C4-2B (cell line): ENCODE measurements around the gene PIAS2.

ENCODE experiments used
- H3K27ac ChIP-seq: fragments of 450-650 bp; 2 replicates; pipeline ENCODE4 v1.5.1; 2017
- ZFX ChIP-seq: fragments of 450-650 bp; IDR thresholded peaks from 2 replicates; pipeline ENCODE4 v1.6.1; 2017
- TF ChIP-seq, protein P1 (sequence below): fragments of 450-650 bp; conservative IDR thresholded peaks from 2 replicates; pipeline ENCODE4 v1.5.1; 2017; ENCODE audit warnings: mild to moderate bottlenecking

Gene PIAS2

DNA sequence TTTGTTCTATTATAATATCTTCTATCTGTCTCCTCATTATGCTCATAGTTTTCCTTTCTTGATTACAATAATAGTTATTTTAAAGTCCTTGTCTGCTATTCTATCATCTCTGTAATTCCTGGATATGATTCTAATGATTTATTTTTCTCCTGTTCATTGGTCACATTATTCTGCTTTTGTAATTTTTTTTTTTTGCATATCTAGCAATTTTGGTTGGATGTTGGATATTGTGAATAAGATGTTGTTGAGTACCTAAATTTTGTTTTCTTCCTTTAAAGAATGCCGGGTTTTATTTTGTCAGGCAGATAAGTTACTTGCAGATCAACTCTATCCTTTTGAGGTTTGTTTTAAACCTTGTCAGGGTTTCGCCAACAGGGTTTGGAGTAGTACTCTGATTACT, 25.3 kb upstream of the PIAS2 start:
- no peak overlapping the region for H3K27ac ChIP-seq
- TF ChIP-seq ZFX, result no peak
- TF ChIP-seq, protein P1, sequence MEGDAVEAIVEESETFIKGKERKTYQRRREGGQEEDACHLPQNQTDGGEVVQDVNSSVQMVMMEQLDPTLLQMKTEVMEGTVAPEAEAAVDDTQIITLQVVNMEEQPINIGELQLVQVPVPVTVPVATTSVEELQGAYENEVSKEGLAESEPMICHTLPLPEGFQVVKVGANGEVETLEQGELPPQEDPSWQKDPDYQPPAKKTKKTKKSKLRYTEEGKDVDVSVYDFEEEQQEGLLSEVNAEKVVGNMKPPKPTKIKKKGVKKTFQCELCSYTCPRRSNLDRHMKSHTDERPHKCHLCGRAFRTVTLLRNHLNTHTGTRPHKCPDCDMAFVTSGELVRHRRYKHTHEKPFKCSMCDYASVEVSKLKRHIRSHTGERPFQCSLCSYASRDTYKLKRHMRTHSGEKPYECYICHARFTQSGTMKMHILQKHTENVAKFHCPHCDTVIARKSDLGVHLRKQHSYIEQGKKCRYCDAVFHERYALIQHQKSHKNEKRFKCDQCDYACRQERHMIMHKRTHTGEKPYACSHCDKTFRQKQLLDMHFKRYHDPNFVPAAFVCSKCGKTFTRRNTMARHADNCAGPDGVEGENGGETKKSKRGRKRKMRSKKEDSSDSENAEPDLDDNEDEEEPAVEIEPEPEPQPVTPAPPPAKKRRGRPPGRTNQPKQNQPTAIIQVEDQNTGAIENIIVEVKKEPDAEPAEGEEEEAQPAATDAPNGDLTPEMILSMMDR, result no peak

DNA sequence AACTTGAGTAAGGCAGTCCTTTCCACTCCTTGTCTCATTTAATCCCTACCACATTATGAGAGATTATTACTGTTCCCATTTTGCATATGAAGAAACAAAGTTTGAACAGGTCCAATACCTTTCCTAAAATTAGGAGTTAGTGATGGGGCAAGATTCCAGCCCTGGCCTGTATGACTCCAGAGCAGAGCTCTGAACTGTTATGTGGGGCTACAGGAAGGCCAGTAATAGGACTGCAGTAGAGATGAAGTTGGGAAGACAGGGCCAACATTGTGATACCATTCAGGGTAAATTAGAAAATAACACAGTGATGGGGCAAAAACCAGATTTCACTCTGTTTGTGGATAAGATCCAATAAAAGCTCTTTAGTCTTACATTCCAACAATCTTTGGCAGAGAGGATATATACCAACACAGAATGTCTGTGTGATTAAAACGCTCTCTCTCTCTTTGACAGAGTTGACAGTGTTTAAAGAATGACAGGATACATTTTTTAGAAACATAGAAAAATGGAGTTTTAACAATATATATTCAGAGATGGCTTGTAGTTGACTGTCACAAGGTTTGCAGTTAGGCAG, 22.8 kb upstream of the PIAS2 start:
- TF ChIP-seq, protein P1, result no peak
- TF ChIP-seq ZFX, result no peak

DNA sequence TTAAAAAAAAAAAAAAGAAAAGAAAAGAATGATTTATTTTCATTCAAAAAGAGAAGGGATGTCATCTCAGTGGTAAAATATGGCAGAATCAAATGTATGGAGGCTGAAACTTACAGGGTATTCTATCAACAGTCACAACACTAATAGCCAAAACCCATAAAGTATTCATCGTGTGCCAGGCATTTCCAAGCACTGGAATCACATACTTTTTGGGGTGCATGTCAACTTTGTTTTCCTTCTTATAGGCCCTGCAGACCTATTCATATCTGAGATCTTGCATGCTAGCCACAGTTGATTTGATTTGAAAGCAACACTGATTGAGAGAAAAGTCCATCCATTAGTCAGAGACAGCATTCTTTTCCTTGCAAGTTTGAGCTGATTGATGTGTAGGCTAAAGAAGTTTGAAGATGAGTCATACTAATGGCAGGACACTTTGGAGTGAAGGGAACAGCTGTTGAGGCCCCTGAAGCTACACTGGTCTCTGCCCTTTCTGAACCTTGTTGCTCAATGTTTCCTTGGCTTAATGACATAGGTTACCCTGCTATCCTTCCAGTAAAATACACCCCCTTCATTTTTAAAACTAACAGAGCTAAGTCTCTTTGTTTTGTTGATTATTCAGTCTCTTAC, 22.1 kb upstream of the PIAS2 start:
- TF ChIP-seq, protein P1, result no peak
- no peak for TF ChIP-seq ZFX

More for the DNA sequence above, 22.8 kb upstream of the PIAS2 start:
- H3K27ac ChIP-seq, result no peak overlapping the region

DNA sequence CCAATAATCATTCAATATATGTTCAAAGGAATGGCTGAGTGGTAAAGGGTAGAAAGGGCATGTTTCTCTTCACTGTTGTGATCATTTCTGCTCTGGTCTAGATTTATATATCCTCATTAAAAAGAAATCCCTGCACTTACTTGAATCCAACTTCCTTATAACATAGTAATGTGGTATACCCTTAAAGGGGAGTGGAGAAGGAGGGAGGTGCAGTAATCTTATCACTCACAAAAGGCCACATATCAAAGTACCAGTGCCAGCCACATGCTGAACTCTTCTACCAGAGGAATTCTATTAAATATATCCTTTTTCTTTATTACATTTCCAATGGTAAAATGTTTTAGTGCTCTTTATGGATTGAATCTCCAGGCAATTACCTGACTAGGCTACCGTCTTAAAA, 3.3 kb upstream of the PIAS2 start:
- H3K27ac ChIP-seq, result no peak overlapping the region
- no peak for TF ChIP-seq ZFX
- TF ChIP-seq, protein P1, result no peak

More for the DNA sequence above, 22.1 kb upstream of the PIAS2 start:
- no peak overlapping the region for H3K27ac ChIP-seq

DNA sequence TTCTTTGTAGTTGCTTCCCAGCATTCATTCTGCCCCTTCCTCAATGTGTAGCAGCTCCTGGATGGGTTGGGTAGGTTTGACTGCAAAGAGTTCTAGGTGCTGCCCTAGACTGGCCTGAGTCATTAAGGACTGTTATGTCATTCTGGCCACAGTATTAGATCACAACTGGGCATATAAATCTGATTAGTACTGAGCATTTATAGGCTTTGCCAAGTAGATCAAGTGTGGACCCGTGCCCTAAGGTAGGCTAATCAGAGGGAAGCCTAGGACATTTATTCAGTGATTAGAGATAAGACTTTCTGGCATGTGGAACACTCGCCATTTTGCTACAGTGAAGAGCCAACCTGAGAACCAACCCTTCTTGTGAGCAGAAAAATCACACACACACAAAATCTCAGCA, 2.8 kb upstream of the PIAS2 start:
- TF ChIP-seq ZFX, result no peak
- TF ChIP-seq, protein P1, result no peak
- H3K27ac ChIP-seq, result no peak overlapping the region

DNA sequence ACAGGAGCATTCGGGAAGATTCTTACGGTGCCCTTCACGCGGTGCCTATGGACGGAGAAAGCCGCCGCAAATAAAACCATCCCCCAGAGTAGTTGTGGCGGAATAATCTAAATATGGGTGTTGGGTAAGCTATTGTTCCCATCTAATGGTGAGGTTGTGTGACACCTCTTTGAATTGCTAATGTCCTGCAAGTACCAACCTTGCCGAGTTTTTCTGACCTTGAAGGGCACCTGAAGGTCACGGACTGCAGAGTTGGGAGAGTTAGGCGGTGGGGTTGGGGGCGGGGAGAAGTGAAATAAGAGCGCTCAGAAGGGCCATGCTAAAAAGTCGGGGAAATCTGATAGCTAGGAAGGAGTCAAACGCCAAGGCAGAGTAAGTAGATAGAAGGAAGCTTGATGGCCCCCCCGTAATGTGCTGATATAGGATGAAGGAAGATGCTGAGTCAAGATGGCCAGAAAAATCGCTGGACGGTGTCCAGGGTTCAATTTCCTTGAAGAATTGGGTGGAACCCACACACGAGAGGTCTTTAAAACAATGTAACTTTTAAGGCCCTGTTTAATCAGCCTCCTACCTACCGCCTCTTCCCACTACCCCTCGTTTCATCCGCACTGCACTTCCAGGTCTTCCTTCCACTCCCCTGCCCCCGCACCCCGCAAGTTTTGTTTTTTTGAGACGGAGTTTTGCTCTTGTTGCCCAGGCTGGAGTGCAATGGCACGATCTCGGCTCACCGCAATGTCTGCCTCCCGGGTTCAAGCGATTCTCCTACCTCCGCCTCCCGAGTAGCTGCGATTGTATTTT, 695 bp upstream of the PIAS2 start:
- TF ChIP-seq, protein P1, result no peak
- no peak for TF ChIP-seq ZFX
- peak overlapping the region; percentile 84 for H3K27ac ChIP-seq

DNA sequence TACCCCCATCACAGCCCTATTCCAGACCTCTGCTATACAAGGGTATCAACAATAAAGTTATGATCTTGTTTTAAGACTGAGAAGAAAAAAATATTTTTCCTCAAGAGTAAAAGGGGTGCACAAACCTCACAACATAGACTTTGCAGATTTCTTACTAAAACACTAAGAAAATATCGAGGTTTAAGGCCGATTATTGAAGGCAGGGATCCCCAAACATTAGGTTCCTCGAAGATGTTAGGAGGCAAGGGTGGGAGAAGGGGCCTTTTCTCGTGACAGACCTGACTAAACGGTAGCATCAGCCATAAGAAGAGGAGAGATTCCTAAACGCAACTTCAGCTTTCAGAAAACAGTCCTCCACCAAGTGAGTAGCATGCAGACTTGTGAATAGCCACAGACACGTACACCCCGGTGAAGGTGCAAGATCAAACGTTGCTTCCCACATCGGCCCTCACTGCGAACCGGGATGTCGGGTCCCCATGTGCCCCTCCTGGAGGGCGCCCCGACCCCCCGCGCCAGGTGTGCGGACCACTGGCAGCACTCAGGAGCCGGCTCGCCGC, 678 bp downstream of the PIAS2 start:
- peak overlapping the region; percentile 84 for H3K27ac ChIP-seq
- TF ChIP-seq, protein P1, result no peak
- TF ChIP-seq ZFX, result no peak
